Measurements from ENCODE around the gene LRRC8D.
"Not testable (repeated sequence)": the region's sequence is repeated elsewhere in the genome, so short reads cannot be mapped to it uniquely, and the experiment has no call there.

DNA sequence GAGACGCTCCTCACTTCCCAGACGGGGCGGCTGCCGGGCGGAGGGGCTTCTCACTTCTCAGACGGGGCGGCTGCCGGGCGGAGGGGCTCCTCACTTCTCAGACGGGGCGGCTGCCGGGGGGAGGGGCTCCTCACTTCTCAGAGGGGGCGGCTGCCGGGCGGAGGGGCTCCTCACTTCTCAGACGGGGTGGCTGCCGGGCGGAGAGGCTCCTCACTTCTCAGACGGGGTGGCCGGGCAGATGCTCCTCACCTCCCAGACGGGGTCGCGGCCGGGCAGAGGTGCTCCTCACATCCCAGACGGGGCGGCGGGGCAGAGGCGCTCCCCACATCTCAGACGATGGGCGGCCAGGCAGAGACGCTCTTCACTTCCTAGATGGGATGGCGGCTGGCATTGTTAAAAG is 23.0 kb upstream of the LRRC8D start:
- TF ChIP-seq, protein P1, sequence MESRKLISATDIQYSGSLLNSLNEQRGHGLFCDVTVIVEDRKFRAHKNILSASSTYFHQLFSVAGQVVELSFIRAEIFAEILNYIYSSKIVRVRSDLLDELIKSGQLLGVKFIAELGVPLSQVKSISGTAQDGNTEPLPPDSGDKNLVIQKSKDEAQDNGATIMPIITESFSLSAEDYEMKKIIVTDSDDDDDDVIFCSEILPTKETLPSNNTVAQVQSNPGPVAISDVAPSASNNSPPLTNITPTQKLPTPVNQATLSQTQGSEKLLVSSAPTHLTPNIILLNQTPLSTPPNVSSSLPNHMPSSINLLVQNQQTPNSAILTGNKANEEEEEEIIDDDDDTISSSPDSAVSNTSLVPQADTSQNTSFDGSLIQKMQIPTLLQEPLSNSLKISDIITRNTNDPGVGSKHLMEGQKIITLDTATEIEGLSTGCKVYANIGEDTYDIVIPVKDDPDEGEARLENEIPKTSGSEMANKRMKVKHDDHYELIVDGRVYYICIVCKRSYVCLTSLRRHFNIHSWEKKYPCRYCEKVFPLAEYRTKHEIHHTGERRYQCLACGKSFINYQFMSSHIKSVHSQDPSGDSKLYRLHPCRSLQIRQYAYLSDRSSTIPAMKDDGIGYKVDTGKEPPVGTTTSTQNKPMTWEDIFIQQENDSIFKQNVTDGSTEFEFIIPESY (IDR thresholded peaks at IDR 0.05; ENCODE audit: extremely low read depth, insufficient replicate concordance, low read length), result not testable (repeated sequence)
- not testable (repeated sequence) for TF ChIP-seq ATF3 (IDR thresholded peaks at IDR 0.05); EGR1 (IDR thresholded peaks at IDR 0.05; ENCODE audit: low read depth); SP1 (IDR thresholded peaks at IDR 0.05; ENCODE audit: low read depth); RAD21 (IDR thresholded peaks at IDR 0.05; ENCODE audit: low read depth); ZNF274 (IDR thresholded peaks at IDR 0.05; ENCODE audit: low read depth, low read length); TCF7L2 (IDR thresholded peaks at IDR 0.05; ENCODE audit: borderline replicate concordance, extremely low read depth, insufficient read depth, insufficient read length)
- TF ChIP-seq, protein P2, sequence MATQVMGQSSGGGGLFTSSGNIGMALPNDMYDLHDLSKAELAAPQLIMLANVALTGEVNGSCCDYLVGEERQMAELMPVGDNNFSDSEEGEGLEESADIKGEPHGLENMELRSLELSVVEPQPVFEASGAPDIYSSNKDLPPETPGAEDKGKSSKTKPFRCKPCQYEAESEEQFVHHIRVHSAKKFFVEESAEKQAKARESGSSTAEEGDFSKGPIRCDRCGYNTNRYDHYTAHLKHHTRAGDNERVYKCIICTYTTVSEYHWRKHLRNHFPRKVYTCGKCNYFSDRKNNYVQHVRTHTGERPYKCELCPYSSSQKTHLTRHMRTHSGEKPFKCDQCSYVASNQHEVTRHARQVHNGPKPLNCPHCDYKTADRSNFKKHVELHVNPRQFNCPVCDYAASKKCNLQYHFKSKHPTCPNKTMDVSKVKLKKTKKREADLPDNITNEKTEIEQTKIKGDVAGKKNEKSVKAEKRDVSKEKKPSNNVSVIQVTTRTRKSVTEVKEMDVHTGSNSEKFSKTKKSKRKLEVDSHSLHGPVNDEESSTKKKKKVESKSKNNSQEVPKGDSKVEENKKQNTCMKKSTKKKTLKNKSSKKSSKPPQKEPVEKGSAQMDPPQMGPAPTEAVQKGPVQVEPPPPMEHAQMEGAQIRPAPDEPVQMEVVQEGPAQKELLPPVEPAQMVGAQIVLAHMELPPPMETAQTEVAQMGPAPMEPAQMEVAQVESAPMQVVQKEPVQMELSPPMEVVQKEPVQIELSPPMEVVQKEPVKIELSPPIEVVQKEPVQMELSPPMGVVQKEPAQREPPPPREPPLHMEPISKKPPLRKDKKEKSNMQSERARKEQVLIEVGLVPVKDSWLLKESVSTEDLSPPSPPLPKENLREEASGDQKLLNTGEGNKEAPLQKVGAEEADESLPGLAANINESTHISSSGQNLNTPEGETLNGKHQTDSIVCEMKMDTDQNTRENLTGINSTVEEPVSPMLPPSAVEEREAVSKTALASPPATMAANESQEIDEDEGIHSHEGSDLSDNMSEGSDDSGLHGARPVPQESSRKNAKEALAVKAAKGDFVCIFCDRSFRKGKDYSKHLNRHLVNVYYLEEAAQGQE (IDR thresholded peaks at IDR 0.05; ENCODE audit: low read depth), result not testable (repeated sequence)
- TF ChIP-seq, protein P3, sequence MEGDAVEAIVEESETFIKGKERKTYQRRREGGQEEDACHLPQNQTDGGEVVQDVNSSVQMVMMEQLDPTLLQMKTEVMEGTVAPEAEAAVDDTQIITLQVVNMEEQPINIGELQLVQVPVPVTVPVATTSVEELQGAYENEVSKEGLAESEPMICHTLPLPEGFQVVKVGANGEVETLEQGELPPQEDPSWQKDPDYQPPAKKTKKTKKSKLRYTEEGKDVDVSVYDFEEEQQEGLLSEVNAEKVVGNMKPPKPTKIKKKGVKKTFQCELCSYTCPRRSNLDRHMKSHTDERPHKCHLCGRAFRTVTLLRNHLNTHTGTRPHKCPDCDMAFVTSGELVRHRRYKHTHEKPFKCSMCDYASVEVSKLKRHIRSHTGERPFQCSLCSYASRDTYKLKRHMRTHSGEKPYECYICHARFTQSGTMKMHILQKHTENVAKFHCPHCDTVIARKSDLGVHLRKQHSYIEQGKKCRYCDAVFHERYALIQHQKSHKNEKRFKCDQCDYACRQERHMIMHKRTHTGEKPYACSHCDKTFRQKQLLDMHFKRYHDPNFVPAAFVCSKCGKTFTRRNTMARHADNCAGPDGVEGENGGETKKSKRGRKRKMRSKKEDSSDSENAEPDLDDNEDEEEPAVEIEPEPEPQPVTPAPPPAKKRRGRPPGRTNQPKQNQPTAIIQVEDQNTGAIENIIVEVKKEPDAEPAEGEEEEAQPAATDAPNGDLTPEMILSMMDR (IDR thresholded peaks at IDR 0.05 in 2 of 3, conservative IDR thresholded peaks at IDR 0.05 in 1 of 3; ENCODE audit: borderline replicate concordance in 1 of 3, insufficient read depth in 1 of 3, low read depth in 2 of 3, low read length in 2 of 3), result not testable (repeated sequence)
- TF ChIP-seq, protein P4, sequence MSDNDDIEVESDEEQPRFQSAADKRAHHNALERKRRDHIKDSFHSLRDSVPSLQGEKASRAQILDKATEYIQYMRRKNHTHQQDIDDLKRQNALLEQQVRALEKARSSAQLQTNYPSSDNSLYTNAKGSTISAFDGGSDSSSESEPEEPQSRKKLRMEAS (IDR thresholded peaks at IDR 0.05), result not testable (repeated sequence)

Data from HCT116 (cell line).